EL (cell line): ENCODE data around the gene C3orf20.

Experiments
- DNase-seq: peaks from one replicate; pipeline ENCODE4 v3.0.0-alpha.2; 2016

Gene C3orf20

GRCh38 chr3:14821151-14821550 lies 146.2 kb downstream of the C3orf20 start:
- DNase-seq: no peak

DNA sequence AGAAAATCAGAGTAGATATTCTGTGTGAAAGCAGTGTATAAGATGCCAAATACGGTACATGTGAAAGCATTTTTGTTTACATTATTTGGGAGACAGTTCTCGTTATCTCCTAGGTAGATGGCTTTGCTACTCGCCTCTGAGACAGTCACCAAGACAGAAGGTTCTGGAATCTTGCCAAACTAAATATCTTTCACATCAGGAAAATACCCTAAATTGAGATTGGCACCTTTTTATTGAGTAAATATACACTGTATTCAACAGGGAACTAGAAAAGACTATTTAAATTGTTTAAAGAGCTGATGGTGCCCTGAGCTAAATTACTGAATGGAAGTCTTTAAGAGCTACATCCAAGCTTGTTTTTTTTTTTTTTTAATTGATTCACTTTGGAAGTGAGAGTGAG lies 147.2 kb downstream of the C3orf20 start:
- DNase-seq: no peak
